Pulmonary artery endothelial cell (primary cell): ENCODE results near the gene ENPP7. TPM values are rescaled to one million over a fixed set of nuclear protein-coding genes. Genes with fewer than 3 reads are reported as not detected.

Experiments used
- DNase-seq: peaks from one replicate; pipeline ENCODE4 v3.0.0-alpha.2; 2011; ENCODE audit warnings: low read depth, low spot score
- total RNA-seq: library from RNA; depleted of rRNA; stranded (reverse); fragments of >200 nt; gene quantifications from 2 replicates; pipeline ENCODE4 v1.2.3, GENCODE V29; 2014

ENPP7 gene
- not detected in 2 replicates for total RNA-seq

GRCh38 chr17:79730769-79731483 is at the start of gene ENPP7:
Gene ENPP7, plus strand, starts transcription at chr17:79730943. Its CDS starts 197 bp downstream, at chr17:79731140.
- no peak for DNase-seq

- DNase-seq: no peak
These were observed 49.6 kb upstream of the ENPP7 start for GRCh38 chr17:79681101-79681621.

- no peak for DNase-seq
These were observed 49.0 kb upstream of the ENPP7 start for GRCh38 chr17:79681628-79682261.

GRCh38 chr17:79683365-79683764 is 47.4 kb upstream of the ENPP7 start:
- no peak for DNase-seq

GRCh38 chr17:79684132-79684985 is 46.4 kb upstream of the ENPP7 start:
- no peak for DNase-seq

GRCh38 chr17:79685121-79685520 is 45.6 kb upstream of the ENPP7 start:
- DNase-seq: no peak

GRCh38 chr17:79686476-79686875 is 44.3 kb upstream of the ENPP7 start:
- DNase-seq: no peak

- no peak for DNase-seq
These were observed 40.3 kb upstream of the ENPP7 start for GRCh38 chr17:79690466-79690865.

- DNase-seq: no peak
These were observed 39.5 kb upstream of the ENPP7 start for GRCh38 chr17:79690988-79691836.

- no peak for DNase-seq
These were observed 38.8 kb upstream of the ENPP7 start for GRCh38 chr17:79691931-79692330.

- DNase-seq: no peak
These were observed 37.3 kb upstream of the ENPP7 start for GRCh38 chr17:79693419-79693818.

- DNase-seq: no peak
These were observed 35.4 kb upstream of the ENPP7 start for GRCh38 chr17:79695293-79695790.

GRCh38 chr17:79695797-79696609 is 34.7 kb upstream of the ENPP7 start:
- no peak for DNase-seq

GRCh38 chr17:79696610-79696982 is 34.1 kb upstream of the ENPP7 start:
- DNase-seq: no peak

GRCh38 chr17:79698146-79698846 is 32.4 kb upstream of the ENPP7 start:
- no peak for DNase-seq

- DNase-seq: no peak
These were observed 31.2 kb upstream of the ENPP7 start for GRCh38 chr17:79699386-79700036.

- DNase-seq: no peak
These were observed 30.2 kb upstream of the ENPP7 start for GRCh38 chr17:79700592-79700991.

- no peak for DNase-seq
These were observed 28.7 kb upstream of the ENPP7 start for GRCh38 chr17:79702034-79702433.
